Renal cortex interstitium (tissue), 15 donors: ENCODE results near the gene RPL18A. TPM values are rescaled to one million over a fixed set of nuclear protein-coding genes. Genes with fewer than 3 reads are reported as not detected.

Source experiments
- DNase-seq, 11 donors: peaks; one replicate each; pipeline ENCODE4 v3.0.0-alpha.2; 2013; ENCODE audit warnings: low read depth in 9 of 11, low spot score in 4 of 11; ENCODE audit errors: extremely low read depth in 1 of 11
- long read RNA-seq, 16 experiments: transcript quantifications; one replicate each; lab custom pipeline, GENCODE V29; 2026
- polyA plus RNA-seq, 3 donors: library from polyadenylated mRNA; unstranded; fragments of 120-200 nt; gene quantifications; one replicate each; pipeline ENCODE4 v1.2.1, GENCODE V29; 2013; ENCODE audit not compliant: insufficient read length in 3 of 3

Gene RPL18A
- 1,000 to 10,000 TPM in 2 of 3 donors, 100 to 1,000 TPM in 1; 861 to 1,272 (median 1,083) TPM for polyA plus RNA-seq
- long read RNA-seq, donor 1, transcript RPL18A-201 (5 exons, 665 nt) = major isoform, 118 of 210 reads
- long read RNA-seq, donor 1, transcript RPL18A-207 (2 exons, 907 nt) = minor isoform, 9 of 210 reads
- long read RNA-seq, donor 1, transcript RPL18A-203 (4 exons, 1,084 nt) = minor isoform, 15 of 210 reads
- long read RNA-seq, donor 1, transcript RPL18A-206 (2 exons, 954 nt) = minor isoform, 7 of 210 reads
- long read RNA-seq, donor 1, partial matches to known transcripts = 61 of 210 reads
- long read RNA-seq, donor 1, other reads (novel, unspliced or antisense) = 0 of 210 reads
- long read RNA-seq, donor 2, transcript RPL18A-201 (5 exons, 665 nt) = major isoform, 115 of 185 reads
- long read RNA-seq, donor 2, transcript RPL18A-207 (2 exons, 907 nt) = minor isoform, 11 of 185 reads
- long read RNA-seq, donor 2, transcript RPL18A-203 (4 exons, 1,084 nt) = minor isoform, 14 of 185 reads
- long read RNA-seq, donor 2, partial matches to known transcripts = 43 of 185 reads
- long read RNA-seq, donor 2, other reads (novel, unspliced or antisense) = 0 of 185 reads
- long read RNA-seq, donor 3, transcript RPL18A-201 (5 exons, 665 nt) = major isoform, 110 of 157 reads
- long read RNA-seq, donor 3, transcript RPL18A-207 (2 exons, 907 nt) = minor isoform, 11 of 157 reads
- long read RNA-seq, donor 3, transcript RPL18A-203 (4 exons, 1,084 nt) = minor isoform, 7 of 157 reads
- long read RNA-seq, donor 3, partial matches to known transcripts = 28 of 157 reads
- long read RNA-seq, donor 3, other reads (novel, unspliced or antisense) = 0 of 157 reads
- long read RNA-seq, donor 4, transcript RPL18A-207 (2 exons, 907 nt) = minor isoform, 9 of 108 reads
- long read RNA-seq, donor 4, transcript RPL18A-203 (4 exons, 1,084 nt) = minor isoform, 5 of 108 reads
- long read RNA-seq, donor 4, transcript RPL18A-201 (5 exons, 665 nt) = major isoform, 88 of 108 reads
- long read RNA-seq, donor 4, partial matches to known transcripts = 5 of 108 reads
- long read RNA-seq, donor 4, other reads (novel, unspliced or antisense) = 0 of 108 reads
- long read RNA-seq, donor 5, transcript RPL18A-207 (2 exons, 907 nt) = minor isoform, 14 of 190 reads
- long read RNA-seq, donor 5, transcript RPL18A-201 (5 exons, 665 nt) = major isoform, 126 of 190 reads
- long read RNA-seq, donor 5, transcript RPL18A-203 (4 exons, 1,084 nt) = minor isoform, 20 of 190 reads
- long read RNA-seq, donor 5, partial matches to known transcripts = 29 of 190 reads
- long read RNA-seq, donor 5, other reads (novel, unspliced or antisense) = 0 of 190 reads
- long read RNA-seq, donor 6, transcript RPL18A-207 (2 exons, 907 nt) = minor isoform, 12 of 193 reads
- long read RNA-seq, donor 6, transcript RPL18A-203 (4 exons, 1,084 nt) = minor isoform, 10 of 193 reads
- long read RNA-seq, donor 6, transcript RPL18A-201 (5 exons, 665 nt) = major isoform, 130 of 193 reads
- long read RNA-seq, donor 6, partial matches to known transcripts = 38 of 193 reads
- long read RNA-seq, donor 6, other reads (novel, unspliced or antisense) = 0 of 193 reads
- long read RNA-seq, donor 7, transcript RPL18A-201 (5 exons, 665 nt) = major isoform, 149 of 225 reads
- long read RNA-seq, donor 7, transcript RPL18A-203 (4 exons, 1,084 nt) = minor isoform, 7 of 225 reads
- long read RNA-seq, donor 7, transcript RPL18A-207 (2 exons, 907 nt) = minor isoform, 16 of 225 reads
- long read RNA-seq, donor 7, partial matches to known transcripts = 53 of 225 reads
- long read RNA-seq, donor 7, other reads (novel, unspliced or antisense) = 0 of 225 reads
- long read RNA-seq, donor 8 = 0 reads
- long read RNA-seq, donor 9, transcript RPL18A-207 (2 exons, 907 nt) = minor isoform, 12 of 119 reads
- long read RNA-seq, donor 9, transcript RPL18A-203 (4 exons, 1,084 nt) = minor isoform, 6 of 119 reads
- long read RNA-seq, donor 9, transcript RPL18A-201 (5 exons, 665 nt) = major isoform, 80 of 119 reads
- long read RNA-seq, donor 9, partial matches to known transcripts = 21 of 119 reads
- long read RNA-seq, donor 9, other reads (novel, unspliced or antisense) = 0 of 119 reads
- long read RNA-seq, donor 10, transcript RPL18A-207 (2 exons, 907 nt) = minor isoform, 14 of 188 reads
- long read RNA-seq, donor 10, transcript RPL18A-201 (5 exons, 665 nt) = major isoform, 124 of 188 reads
- long read RNA-seq, donor 10, transcript RPL18A-203 (4 exons, 1,084 nt) = minor isoform, 11 of 188 reads
- long read RNA-seq, donor 10, partial matches to known transcripts = 39 of 188 reads
- long read RNA-seq, donor 10, other reads (novel, unspliced or antisense) = 0 of 188 reads
- long read RNA-seq, donor 11, transcript RPL18A-207 (2 exons, 907 nt) = minor isoform, 9 of 77 reads
- long read RNA-seq, donor 11, transcript RPL18A-201 (5 exons, 665 nt) = major isoform, 57 of 77 reads
- long read RNA-seq, donor 11, partial matches to known transcripts = 6 of 77 reads
- long read RNA-seq, donor 11, other reads (novel, unspliced or antisense) = 0 of 77 reads
- long read RNA-seq, donor 12, transcript RPL18A-201 (5 exons, 665 nt) = major isoform, 49 of 90 reads
- long read RNA-seq, donor 12, transcript RPL18A-203 (4 exons, 1,084 nt) = minor isoform, 11 of 90 reads
- long read RNA-seq, donor 12, partial matches to known transcripts = 26 of 90 reads
- long read RNA-seq, donor 12, other reads (novel, unspliced or antisense) = 0 of 90 reads
- long read RNA-seq, donor 13, transcript RPL18A-207 (2 exons, 907 nt) = minor isoform, 29 of 421 reads
- long read RNA-seq, donor 13, transcript RPL18A-203 (4 exons, 1,084 nt) = minor isoform, 28 of 421 reads
- long read RNA-seq, donor 13, transcript RPL18A-206 (2 exons, 954 nt) = minor isoform, 8 of 421 reads
- long read RNA-seq, donor 13, transcript RPL18A-201 (5 exons, 665 nt) = major isoform, 234 of 421 reads
- long read RNA-seq, donor 13, partial matches to known transcripts = 122 of 421 reads
- long read RNA-seq, donor 13, other reads (novel, unspliced or antisense) = 0 of 421 reads
- long read RNA-seq, donor 14, transcript RPL18A-201 (5 exons, 665 nt) = major isoform, 83 of 127 reads
- long read RNA-seq, donor 14, transcript RPL18A-207 (2 exons, 907 nt) = minor isoform, 9 of 127 reads
- long read RNA-seq, donor 14, transcript RPL18A-203 (4 exons, 1,084 nt) = minor isoform, 10 of 127 reads
- long read RNA-seq, donor 14, partial matches to known transcripts = 22 of 127 reads
- long read RNA-seq, donor 14, other reads (novel, unspliced or antisense) = 0 of 127 reads
- long read RNA-seq, donor 15, transcript RPL18A-201 (5 exons, 665 nt) = major isoform, 47 of 61 reads
- long read RNA-seq, donor 15, transcript RPL18A-207 (2 exons, 907 nt) = minor isoform, 5 of 61 reads
- long read RNA-seq, donor 15, partial matches to known transcripts = 6 of 61 reads
- long read RNA-seq, donor 15, other reads (novel, unspliced or antisense) = 0 of 61 reads
- long read RNA-seq, donor 16, transcript RPL18A-207 (2 exons, 907 nt) = minor isoform, 21 of 322 reads
- long read RNA-seq, donor 16, transcript RPL18A-203 (4 exons, 1,084 nt) = minor isoform, 27 of 322 reads
- long read RNA-seq, donor 16, transcript RPL18A-201 (5 exons, 665 nt) = major isoform, 225 of 322 reads
- long read RNA-seq, donor 16, partial matches to known transcripts = 43 of 322 reads
- long read RNA-seq, donor 16, other reads (novel, unspliced or antisense) = 6 of 322 reads

- DNase-seq = peak; percentile 95 to 100 (median 99)
These were observed at the start of gene RPL18A for GRCh38 chr19:17859533-17860330. TSS of gene RPL18A (plus strand) at chr19:17859910. CDS start at chr19:17859957, 47 bp downstream.

GRCh38 chr19:17811103-17811502, 48.6 kb upstream of the RPL18A start:
- no peak for DNase-seq

- no peak for DNase-seq
These were observed 48.0 kb upstream of the RPL18A start for GRCh38 chr19:17811681-17812080.

- DNase-seq = no peak
These were observed 47.6 kb upstream of the RPL18A start for GRCh38 chr19:17812099-17812498.

GRCh38 chr19:17817668-17818363, 41.9 kb upstream of the RPL18A start:
- DNase-seq = no peak

- no peak for DNase-seq
These were observed 38.5 kb upstream of the RPL18A start, which contains the start of gene INSL3 for GRCh38 chr19:17821190-17821589. TSS of gene INSL3 (minus strand) at chr19:17821519. CDS start at chr19:17821506, 13 bp downstream.

- no peak for DNase-seq
These were observed 35.4 kb upstream of the RPL18A start for GRCh38 chr19:17824339-17824738.

GRCh38 chr19:17826508-17827056, 33.1 kb upstream of the RPL18A start:
- DNase-seq = no peak

- peak in 7 of 11 donors; percentile 8 to 32 (median 24) for DNase-seq
These were observed 29.7 kb upstream of the RPL18A start for GRCh38 chr19:17829855-17830566.

- DNase-seq = peak in 10 of 11 donors; percentile 10 to 65 (median 50)
These were observed 28.9 kb upstream of the RPL18A start for GRCh38 chr19:17830567-17831418.

- DNase-seq = no peak
These were observed 28.3 kb upstream of the RPL18A start for GRCh38 chr19:17831419-17831888.
